ENCODE data around the gene TMEM41A.

Gene TMEM41A
- long read RNA-seq, donor 1, transcript TMEM41A-203 (5 exons, 2,827 nt) = major isoform, 6 of 6 reads
- long read RNA-seq, donor 1, partial matches to known transcripts = 0 of 6 reads
- long read RNA-seq, donor 1, other reads (novel, unspliced or antisense) = 0 of 6 reads
- long read RNA-seq, donor 2, full-length matches to known transcripts = 8 of 8 reads
- long read RNA-seq, donor 2, partial matches to known transcripts = 0 of 8 reads
- long read RNA-seq, donor 2, other reads (novel, unspliced or antisense) = 0 of 8 reads
- long read RNA-seq, donor 3, full-length matches to known transcripts = 9 of 9 reads
- long read RNA-seq, donor 3, partial matches to known transcripts = 0 of 9 reads
- long read RNA-seq, donor 3, other reads (novel, unspliced or antisense) = 0 of 9 reads
- long read RNA-seq, donor 4, transcript TMEM41A-203 (5 exons, 2,827 nt) = major isoform, 6 of 15 reads
- long read RNA-seq, donor 4, partial matches to known transcripts = 9 of 15 reads
- long read RNA-seq, donor 4, other reads (novel, unspliced or antisense) = 0 of 15 reads
- long read RNA-seq, donor 5, transcript TMEM41A-203 (5 exons, 2,827 nt) = major isoform, 10 of 12 reads
- long read RNA-seq, donor 5, partial matches to known transcripts = 0 of 12 reads
- long read RNA-seq, donor 5, other reads (novel, unspliced or antisense) = 0 of 12 reads
- long read RNA-seq, donor 6, transcript TMEM41A-203 (5 exons, 2,827 nt) = major isoform, 6 of 7 reads
- long read RNA-seq, donor 6, partial matches to known transcripts = 0 of 7 reads
- long read RNA-seq, donor 6, other reads (novel, unspliced or antisense) = 0 of 7 reads
- long read RNA-seq, donor 7, transcript TMEM41A-203 (5 exons, 2,827 nt) = major isoform, 12 of 18 reads
- long read RNA-seq, donor 7, partial matches to known transcripts = 5 of 18 reads
- long read RNA-seq, donor 7, other reads (novel, unspliced or antisense) = 0 of 18 reads
- long read RNA-seq, donor 8, full-length matches to known transcripts = 10 of 10 reads
- long read RNA-seq, donor 8, partial matches to known transcripts = 0 of 10 reads
- long read RNA-seq, donor 8, other reads (novel, unspliced or antisense) = 0 of 10 reads

DNA sequence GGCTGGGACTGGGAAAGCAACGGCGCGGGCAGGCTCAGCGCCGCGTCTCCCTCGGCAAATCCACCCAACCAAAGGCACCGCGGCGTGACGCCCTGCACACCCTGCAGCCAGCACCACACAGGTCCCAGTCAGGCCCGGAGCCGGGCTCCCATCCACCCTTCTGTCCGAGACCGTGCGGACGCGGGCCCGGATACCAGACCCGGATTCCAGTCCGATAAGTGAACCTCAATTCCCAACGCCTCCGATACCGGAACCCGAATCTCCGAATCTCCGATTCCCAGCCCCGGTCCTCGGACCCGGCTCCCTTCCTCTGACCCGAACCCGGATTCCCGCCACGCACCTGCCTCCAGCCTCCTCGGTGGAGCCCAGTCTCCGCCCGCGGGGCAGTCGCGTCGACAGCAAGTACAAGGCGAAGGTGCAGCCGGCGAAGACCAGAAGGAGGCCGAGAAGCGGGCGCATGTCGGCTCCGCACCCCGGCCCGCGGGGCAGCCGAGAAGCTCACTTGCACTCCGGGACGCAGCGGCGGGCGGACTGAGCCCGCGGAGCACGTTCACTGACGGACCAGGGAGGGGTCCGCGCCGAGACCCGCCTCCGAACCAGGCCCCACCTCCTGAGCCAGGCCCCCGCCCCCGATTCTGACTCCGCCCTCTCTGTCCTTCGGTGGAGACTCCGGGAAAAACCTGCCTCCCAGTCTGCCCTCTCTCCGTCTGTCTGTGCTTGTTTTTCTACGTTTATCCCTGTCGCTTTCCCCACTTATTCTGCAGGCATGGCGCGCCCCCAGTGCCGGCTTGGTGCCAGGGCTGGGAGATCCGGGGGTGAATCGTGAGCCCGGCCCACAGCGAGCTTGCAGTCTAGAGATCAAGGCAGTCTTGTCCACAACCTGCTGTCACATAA lies at the start of gene TMEM41A:
Gene TMEM41A (minus strand): TSS at position 533 of the 894 bp plus-strand sequence. CDS start 74 bp downstream, at position 459.
- peak; percentile 95 for DNase-seq

DNA sequence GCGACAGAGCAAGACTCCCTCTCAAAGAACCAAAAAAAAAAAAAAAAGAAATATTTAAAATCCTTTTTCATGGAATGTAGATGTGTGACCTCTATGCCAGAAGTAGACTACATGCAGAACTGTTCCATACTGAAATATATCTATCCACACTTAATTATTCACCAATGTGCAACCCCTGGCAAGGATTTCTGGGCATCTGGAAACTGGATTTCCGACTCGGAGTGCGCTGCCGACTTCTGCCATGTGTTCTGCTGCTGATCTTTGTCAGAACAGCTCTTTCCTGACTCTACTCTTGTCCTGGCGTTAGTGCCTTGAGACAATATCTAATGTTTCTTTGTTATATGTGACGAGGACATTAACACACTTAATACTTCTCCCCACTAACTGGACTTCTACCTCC lies 41.9 kb upstream of the TMEM41A start:
- no peak for DNase-seq

DNA sequence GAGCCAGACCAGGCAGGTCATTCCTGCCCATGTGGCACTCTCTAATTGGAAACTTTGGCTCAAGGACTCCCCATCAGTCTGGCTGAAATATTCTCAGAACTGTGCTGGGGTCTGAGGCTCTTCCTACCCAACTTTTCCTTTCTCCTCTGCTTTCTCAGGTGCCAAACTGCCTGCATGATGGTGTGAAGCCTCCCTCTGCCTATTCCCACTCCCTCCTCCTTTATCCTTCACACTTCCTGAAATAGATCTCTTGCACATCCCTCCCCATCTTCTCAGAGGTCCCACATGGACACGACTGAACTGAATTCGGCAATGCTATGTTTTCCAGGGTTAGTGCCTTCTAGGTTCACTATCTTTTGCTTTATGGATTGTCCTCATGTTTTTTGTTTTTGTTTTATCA lies 41.1 kb upstream of the TMEM41A start:
- no peak for DNase-seq

DNA sequence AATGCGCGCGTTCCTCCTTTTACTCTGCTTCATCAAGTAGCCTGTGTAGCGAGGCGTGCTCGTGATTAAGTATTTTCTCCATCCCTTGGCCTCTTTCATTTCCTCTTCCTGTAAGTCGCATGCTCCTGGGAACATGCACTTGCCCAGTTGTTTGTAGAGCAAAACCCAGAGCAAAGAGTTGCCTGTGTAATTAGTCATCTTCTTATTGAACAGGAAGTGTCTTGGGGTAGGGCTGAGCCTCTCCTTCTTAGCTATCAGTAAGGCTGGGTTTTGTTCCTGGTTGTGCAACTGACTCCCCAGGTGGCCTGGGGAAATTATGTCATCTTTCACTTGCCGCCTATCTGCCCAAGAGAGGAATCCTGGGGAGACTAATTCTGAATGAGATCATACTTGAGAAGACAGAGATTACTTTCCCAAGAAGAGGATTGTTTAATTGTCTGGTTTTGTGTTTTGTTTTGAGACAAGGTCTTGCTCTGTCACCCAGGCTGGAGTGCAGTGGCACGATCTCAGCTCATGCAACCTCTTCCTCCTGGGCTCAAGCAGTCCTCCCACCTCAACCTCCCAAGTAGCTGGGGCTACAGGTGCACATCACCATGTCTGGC lies 38.6 kb upstream of the TMEM41A start:
- DNase-seq = peak; percentile 25

DNA sequence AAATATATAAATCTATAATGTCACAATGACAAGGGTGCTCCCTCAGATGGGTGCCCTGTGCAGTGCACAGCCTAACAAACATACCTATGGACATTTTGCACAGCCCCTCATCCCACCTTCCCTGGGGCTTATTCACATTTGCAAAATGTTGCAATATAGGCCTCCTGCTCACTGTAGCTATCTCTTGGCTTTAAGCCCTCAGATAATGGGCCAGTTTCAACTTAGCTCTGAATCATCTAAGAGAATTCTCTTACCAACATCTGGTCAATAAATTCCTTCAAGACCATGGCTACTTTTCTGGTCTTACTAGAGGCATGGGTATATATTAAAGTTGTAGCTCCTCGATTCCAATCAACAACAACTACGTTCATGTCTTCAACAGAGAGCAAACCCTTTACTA lies 35.7 kb upstream of the TMEM41A start:
- no peak for DNase-seq

DNA sequence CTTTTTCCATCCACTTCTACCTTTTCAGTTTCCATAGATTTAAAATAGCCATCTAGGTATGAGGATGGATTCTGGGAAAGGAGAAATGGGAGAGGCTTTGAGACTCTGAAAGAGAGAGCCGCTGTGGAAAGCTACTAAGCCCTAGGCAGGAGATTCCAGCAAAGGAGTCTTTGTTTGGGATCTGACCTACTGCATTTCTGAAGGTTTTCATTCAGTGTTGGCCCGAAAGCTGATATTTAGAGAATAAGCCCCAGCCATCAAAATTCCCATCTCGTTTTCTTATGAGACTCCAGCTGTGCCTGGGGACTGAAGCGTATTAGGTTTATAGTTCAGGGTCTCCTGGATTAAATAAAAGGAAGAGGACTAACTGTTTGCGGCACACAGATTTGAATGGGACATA lies 34.1 kb upstream of the TMEM41A start:
- DNase-seq = no peak

DNA sequence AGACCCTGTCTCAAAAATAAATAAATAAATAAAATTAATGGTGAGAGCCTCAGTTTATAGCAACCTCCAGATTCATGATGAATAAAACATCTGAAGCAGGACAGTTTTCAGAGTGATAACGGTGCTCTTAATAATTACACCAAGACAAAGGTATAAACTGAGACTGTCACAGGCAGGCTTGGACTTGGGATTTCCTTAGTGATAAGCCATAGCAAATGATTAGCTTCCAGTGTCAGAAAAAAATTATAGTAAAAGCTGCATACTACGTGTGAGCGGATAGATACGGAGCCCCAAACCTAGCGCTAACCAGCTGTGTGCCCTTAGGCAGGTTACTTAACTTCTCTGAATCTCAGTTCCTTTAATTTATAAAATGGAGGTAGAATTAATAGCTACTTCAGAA lies 32.0 kb upstream of the TMEM41A start:
- DNase-seq = no peak

DNA sequence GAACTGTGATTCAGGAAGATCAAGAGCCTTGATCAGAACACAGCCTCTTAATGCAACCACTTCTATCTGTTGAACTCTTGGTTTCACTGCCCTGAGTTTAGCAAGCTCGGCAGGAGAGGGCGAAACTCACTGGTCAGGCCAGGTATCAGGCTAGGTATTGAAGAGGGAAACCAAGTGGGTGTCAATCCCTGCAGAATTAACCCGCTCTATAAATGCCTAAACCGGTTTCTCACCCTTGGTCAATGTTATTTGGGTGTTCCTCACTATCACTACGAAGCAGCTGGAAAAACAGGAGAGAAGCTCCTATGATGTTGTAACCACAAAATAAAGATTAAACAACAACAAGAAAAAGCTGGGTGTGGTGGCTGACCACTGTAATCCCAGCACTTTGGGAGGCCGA lies 29.7 kb upstream of the TMEM41A start:
- DNase-seq = no peak

DNA sequence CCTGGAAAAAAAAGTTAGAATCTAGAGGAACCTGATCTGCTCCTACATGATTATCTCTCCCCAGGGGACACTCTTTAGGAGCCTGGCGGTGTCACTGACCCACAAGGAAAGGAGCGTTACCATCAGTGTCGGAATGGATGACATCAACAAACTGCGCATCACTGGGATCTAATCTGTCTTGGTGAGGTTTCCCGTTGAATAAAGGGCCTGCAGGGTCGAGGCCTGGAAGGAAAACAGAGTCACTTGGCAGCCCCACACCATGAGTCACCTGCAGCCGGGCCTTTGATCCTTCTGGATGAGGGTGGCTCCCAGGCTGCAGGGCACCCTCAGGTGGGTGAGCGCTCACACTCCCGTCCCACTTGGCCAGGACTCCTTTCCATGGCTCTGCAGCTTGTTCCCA lies 28.5 kb upstream of the TMEM41A start:
- no peak for DNase-seq

DNA sequence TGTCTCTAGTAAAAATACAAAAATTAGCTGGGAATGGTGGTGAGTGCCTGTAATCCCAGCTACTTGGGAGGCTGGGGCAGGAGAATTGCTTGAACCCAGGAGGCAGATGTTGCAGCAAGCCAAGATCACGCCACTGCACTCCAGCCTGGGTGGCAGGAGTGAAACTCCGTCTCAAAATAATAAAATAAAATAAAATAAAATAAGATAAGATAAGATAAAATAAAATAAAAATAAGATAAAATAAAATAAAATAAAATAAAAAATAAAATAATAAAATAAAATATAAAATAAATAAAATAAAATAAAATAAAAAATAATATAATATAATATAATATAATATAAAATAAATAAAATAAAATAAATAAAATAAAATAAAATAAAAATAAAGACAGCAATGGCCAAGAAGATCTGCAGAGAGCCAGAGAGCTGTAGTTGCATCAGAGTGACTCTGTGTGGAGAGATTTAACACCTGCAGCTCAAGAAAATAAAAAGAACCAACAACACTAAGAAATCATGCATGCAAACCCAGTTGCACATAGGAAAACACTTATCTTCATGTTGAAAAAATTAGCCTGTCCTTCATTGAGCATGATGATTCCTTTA lies 27.6 kb upstream of the TMEM41A start:
- no peak for DNase-seq

DNA sequence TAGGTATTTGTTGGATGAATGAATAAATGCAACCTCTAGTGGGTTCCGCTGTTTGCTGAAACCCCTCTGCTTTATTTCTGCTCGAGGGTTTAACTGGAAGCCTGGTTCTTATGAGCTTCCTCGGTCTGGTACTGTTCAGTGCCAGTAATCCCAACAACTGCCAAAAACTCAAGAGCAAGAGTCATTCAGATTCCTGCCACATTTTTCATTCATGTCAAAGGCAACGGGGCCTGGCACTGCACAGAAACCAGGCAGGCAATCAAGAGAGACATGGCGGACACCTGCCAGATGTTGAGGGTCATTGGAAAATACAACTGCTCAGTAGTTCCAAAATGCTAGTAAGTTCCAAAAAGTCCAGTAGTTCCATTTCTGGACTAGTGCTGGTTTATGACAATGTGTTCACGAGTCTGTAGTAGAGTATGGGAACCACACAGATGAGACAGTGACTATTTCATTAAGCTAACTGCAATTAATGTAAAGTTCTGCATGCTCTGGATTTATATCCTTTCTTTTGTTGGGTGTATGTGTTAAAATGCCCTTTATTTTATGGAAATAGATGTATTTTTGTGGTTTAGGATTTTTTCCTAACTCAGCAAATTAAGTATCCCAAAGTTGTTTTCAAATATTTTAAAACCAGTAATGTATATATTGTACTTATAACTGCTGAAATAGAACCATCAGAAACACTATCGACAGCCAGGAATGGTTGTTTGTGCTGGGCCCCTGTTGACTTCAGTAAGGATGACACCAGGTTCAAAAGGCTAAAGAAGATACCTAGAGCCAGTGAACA lies 22.7 kb upstream of the TMEM41A start:
- no peak for DNase-seq

DNA sequence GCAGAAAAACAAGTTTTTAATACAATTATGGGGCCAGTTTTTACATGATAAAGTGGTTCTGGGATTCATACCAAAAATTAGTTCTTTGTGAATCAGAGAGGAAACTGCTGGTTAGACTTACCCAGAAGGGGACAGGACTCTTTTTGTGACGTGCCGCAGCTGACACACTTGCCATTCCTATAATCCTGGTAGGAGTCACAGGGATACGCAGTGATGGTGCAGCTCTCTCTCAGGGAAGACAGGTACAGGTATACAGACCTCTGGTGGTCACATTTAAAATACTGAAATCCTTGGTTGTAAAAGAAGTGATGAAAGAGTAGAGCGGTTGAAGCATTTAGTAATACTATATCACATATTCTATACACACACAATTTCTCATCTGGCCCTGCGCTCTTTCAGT lies 20.2 kb upstream of the TMEM41A start:
- no peak for DNase-seq

DNA sequence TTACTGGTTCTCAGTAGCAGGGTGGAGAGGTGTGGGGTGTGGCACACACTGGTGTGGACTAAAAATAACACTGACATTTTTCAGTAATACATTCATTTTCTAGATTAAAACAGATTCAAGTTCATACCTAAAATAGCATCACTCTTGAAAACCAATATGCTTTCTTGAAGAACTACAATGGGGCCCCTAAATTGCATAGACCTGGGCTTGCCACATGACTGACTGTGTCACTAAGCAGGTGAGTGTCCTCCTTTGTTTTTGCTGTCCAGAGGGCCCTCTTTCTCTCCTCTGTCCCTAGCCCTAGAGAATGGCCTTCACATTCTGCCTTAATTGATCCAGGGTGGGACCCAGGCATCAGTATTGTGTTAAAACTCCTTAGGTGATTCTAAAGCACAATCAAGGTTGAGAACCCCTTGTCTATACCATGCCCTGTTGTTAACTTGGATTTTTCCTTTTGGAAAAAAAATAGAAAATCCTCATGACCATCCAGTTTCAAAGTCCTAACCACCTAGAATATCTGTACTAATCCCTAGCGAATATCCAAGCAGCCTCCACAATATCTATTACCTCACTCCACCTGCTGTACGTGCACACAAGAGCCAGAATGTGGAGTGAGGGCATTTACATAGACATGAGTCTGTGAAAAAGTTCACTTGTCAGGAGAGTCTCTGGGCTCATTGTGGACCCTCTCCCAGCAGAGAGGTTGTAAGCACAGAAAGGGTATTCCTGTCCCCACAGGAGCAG lies 18.7 kb upstream of the TMEM41A start:
- DNase-seq = no peak

DNA sequence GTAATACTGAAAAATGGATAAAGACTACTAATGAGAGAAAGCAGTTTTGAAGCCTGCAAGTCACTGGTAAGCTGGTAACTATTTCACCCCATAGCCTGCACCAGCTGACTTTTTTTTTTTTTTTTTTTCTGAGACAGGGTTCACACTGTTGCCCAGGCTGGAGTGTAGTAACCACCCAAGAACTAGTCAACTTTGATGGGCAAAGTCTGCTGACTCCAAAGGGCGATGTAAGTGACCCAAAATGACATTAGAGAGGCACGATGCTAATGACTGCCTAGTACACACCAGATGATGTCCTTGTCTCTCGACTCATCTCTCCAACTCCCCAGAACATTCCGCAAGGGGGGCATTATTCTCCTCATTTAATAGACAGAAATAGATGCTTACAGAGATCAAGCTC lies 12.9 kb upstream of the TMEM41A start:
- no peak for DNase-seq

DNA sequence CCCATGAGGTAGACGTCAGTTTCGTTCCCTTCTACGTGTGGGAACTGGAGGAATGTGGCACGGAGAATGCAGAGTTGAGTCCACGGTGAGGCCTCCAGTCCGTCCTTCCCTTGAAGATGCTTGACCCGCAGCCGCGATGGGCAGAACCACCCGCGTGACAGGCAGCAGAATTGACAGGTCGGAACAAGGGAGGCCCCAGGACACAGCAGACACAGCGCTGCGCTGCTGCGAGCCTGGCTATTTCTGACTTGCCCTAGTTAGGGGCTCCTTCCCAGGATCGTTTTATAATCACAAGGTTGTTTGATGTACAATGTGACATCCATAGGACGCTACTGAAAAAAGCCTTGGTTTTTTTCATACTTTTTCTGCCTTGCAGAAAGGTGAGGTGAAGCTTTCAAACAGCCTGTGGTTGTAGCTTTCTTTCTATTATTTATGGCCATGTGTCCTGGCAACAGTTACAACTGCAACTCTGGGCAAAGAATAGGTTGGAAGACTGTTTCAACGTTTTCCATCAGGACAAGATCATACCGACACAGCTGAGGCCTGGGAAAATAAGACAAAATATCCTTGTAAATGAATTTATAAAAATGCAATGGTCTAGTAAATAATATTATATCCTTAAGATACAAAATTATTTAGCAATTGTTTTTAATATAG lies 9.6 kb upstream of the TMEM41A start:
- no peak for DNase-seq

DNA sequence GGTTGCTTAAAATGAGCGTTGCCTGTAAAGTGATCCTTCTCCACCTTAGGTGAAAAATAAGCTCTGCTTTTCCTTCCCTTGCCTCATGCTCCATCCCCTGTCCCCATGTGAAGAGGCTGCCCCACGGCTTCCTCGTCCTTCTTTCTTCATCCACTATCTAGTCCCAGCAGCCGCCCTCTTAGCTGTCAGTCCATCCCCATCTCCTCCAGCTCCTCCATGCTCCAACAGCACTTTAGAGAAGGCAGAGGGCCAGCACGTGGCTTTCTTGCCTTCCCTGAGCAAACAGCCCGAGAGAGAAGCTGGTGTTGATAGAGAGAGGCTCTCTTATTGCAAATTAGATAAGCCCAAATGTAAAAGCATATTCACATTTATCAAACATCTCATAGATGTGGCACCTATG lies 9.0 kb upstream of the TMEM41A start:
- no peak for DNase-seq

DNA sequence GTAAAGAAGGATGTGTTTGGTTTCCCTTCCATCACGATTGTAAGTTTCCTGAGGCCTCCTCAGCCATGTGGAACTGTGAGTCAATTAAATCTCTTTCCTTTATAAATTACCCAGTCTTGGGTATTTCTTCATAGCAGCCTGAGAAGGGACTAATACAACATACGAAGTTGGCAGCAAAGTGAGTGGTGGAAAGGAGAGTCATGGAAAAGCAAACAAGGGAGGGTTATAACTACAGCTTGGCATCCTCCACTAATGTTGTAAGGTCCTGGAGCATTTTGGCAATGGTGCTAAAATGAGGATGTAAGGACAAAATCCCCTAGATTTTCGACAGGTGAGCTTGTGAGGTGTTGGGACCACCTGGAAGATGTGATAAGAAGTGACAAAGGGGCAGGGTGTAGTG lies 5.8 kb upstream of the TMEM41A start:
- DNase-seq = no peak

DNA sequence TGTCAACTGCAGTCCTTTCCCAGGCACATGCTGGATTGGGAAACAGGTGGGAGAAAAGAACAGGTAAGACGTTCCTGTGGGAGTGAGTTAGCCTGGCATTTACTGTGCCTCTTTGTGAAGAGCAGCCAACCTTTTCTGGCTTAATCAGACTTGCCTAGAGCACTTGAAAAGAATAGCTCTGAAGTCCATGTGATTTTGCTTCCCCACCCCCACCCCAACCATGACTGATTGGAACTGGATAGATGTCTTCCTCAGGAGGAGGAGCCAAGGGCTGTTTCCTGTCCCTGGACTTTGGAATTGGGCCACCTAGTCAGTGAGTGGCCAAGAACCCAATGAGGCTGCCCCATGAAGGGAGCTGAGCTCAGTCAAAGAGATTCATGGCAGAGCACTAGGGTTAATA lies 4.7 kb upstream of the TMEM41A start:
- DNase-seq = no peak

DNA sequence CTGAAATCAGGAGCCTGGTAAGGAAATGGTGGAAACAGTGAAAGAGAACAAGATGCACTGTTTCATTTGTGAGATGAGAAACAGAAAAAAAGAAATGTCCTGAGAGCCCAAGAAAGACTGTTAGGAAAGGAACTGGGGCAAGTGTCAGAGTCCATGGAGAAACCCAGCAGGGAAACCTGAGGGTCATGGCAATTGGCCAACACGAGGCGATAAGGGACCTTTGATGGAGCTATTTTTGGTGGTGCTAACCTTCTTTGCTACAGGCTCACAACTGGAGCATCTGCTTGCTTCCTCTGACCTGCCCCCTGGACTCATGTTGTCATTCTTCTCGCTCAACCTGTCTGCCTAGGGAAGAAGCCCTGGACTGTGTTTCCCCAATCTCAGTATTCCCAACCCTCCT lies 4.2 kb upstream of the TMEM41A start:
- no peak for DNase-seq
